ENCODE measurements around the gene PTPA.

The PTPA gene

GRCh38 chr9:129110740-129111527 is at the start of gene PTPA, which contains the start of gene CRAT:
TSS of gene PTPA (plus strand) at chr9:129111415. CDS start at chr9:129111601, 186 bp downstream.
TSS of gene CRAT (minus strand) at chr9:129110793. CDS start at chr9:129110509, 284 bp downstream.
- DNase-seq (ENCODE audit: low read depth): peak; percentile 92

- DNase-seq (ENCODE audit: low read depth): no peak
Observed at GRCh38 chr9:129063061-129063460, 48.2 kb upstream of the PTPA start.

- DNase-seq (ENCODE audit: low read depth): no peak
Observed at GRCh38 chr9:129064499-129064908, 46.7 kb upstream of the PTPA start.

GRCh38 chr9:129068110-129068509 is 43.1 kb upstream of the PTPA start:
- DNase-seq (ENCODE audit: low read depth): no peak

GRCh38 chr9:129068990-129069861 is 42.0 kb upstream of the PTPA start:
- peak; percentile 37 for DNase-seq (ENCODE audit: low read depth)

GRCh38 chr9:129069862-129070641 is 41.2 kb upstream of the PTPA start:
- no peak for DNase-seq (ENCODE audit: low read depth)

- no peak for DNase-seq (ENCODE audit: low read depth)
Observed at GRCh38 chr9:129070696-129071525, 40.3 kb upstream of the PTPA start.

- no peak for DNase-seq (ENCODE audit: low read depth)
Observed at GRCh38 chr9:129071526-129072126, 39.6 kb upstream of the PTPA start.

GRCh38 chr9:129072171-129072570 is 39.0 kb upstream of the PTPA start:
- DNase-seq (ENCODE audit: low read depth): no peak

- DNase-seq (ENCODE audit: low read depth): no peak
Observed at GRCh38 chr9:129073404-129073803, 37.8 kb upstream of the PTPA start.

- DNase-seq (ENCODE audit: low read depth): no peak
Observed at GRCh38 chr9:129074106-129074505, 37.1 kb upstream of the PTPA start.

GRCh38 chr9:129075996-129076639 is 35.1 kb upstream of the PTPA start:
- no peak for DNase-seq (ENCODE audit: low read depth)

GRCh38 chr9:129076640-129077037 is 34.6 kb upstream of the PTPA start:
- no peak for DNase-seq (ENCODE audit: low read depth)

- DNase-seq (ENCODE audit: low read depth): no peak
Observed at GRCh38 chr9:129077236-129077635, 34.0 kb upstream of the PTPA start.

GRCh38 chr9:129078691-129079503 is 32.3 kb upstream of the PTPA start:
- DNase-seq (ENCODE audit: low read depth): no peak

- DNase-seq (ENCODE audit: low read depth): no peak
Observed at GRCh38 chr9:129079829-129080228, 31.4 kb upstream of the PTPA start.

- DNase-seq (ENCODE audit: low read depth): no peak
Observed at GRCh38 chr9:129080298-129080600, 31.0 kb upstream of the PTPA start.

- DNase-seq (ENCODE audit: low read depth): peak; percentile 97
Observed at GRCh38 chr9:129080601-129081387, 30.4 kb upstream of the PTPA start, which contains the start of gene DOLPP1. TSS of gene DOLPP1 (plus strand) at chr9:129081111. CDS start at chr9:129081132, 21 bp downstream.
